ENCODE measurements around the gene RXRA.

The RXRA gene

GRCh38 chr9:134326724-134327601 is 708 bp downstream of the RXRA start:
- FAIRE-seq: no peak

- no peak for FAIRE-seq
Measured at GRCh38 chr9:134327671-134328231, 1.5 kb downstream of the RXRA start.

DNA sequence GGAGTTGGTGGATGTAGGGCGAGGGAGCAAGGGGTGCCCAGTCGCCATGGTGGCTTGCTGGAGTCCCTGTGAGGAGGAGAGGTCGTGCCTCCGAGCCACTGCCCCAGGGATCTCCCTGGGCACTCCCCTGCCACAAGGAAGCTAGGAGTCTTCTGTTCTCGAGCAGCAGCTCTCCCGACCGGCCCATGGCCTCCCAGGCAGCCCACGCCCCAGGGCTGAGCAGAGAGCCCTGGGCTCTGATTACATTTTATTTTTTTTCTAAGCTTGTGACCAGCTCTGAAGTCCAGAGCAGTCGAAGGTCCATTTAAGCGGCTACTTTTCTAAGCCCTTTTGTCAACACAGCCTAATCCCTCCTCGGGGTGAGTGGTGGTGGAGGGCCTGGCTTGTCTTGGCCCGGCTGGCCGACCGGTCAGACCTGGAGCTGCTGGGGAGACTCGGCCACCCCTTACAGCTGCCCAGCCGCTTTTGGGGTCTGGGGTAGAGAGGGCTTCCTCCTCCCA is 2.1 kb downstream of the RXRA start:
- no peak for FAIRE-seq

- FAIRE-seq: no peak
Measured at GRCh38 chr9:134328841-134329575, 2.8 kb downstream of the RXRA start.

GRCh38 chr9:134329576-134329855 is 3.3 kb downstream of the RXRA start:
- FAIRE-seq: no peak

- no peak for FAIRE-seq
Measured at GRCh38 chr9:134329886-134330285, 3.6 kb downstream of the RXRA start.

GRCh38 chr9:134330590-134330989 is 4.3 kb downstream of the RXRA start:
- FAIRE-seq: no peak

DNA sequence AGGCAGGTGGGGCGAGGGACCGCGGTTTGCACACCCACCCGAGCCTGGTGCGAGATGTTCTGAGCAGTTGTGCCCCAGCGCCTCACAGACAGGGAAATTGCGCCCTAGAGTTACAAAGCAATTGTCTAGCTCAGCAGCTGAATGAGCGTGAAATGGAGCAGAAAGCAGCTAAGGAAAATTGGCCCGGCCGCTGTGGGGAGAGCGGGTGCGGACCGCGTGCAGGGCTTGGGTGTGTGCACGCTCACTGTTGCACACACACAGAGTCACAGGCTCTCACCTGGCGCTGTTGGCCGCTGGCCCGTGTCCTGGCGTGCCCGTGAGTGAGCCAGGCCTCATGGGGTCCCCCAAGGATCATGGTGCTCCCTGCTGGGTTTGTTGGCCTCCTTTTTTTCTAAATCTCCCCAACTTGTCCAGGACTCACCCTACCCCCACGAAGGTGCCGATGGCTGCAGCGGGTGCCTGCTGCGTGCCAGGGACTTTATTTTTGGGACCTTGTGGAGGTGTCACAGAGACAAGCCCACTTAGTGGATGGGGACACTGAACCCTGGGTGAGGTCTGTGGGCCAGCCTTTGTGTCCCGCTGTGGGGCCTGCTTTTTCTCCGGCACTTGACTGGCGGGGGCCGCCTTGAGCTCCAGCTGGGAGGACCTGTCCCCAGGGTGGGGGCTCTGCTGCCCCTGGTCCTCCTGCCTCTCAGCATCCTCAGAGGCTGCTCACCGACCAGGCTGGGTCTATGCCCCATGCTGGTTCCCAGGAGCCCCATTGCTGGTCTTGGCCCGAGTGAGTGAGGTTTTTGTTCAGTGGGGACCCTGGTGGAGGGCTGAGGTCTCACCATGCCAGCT is 5.2 kb downstream of the RXRA start:
- no peak for FAIRE-seq

GRCh38 chr9:134332266-134332665 is 6.0 kb downstream of the RXRA start:
- no peak for FAIRE-seq

DNA sequence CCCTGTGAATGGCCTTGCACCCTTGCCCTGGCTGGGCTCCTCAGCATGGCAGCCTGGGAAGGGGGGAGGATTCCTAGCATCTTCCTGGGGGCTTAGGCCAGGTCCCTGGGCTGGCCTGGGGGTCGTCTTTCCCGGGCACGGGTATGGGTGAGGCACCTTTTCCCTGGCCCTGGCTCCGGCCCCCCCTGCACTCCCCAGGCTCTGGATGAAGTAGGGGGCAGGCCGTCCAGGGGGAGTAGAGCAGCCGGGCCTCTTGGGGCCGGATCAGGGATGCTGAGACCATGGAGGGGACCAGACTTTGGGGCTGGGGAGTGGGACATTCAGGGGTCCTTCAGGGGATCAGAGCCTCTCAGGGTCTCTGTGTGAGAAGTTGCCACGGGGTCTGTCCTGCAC is 6.6 kb downstream of the RXRA start:
- FAIRE-seq: no peak

GRCh38 chr9:134333234-134333873 is 7.1 kb downstream of the RXRA start:
- FAIRE-seq: no peak

- no peak for FAIRE-seq
Measured at GRCh38 chr9:134333874-134334581, 7.8 kb downstream of the RXRA start.

DNA sequence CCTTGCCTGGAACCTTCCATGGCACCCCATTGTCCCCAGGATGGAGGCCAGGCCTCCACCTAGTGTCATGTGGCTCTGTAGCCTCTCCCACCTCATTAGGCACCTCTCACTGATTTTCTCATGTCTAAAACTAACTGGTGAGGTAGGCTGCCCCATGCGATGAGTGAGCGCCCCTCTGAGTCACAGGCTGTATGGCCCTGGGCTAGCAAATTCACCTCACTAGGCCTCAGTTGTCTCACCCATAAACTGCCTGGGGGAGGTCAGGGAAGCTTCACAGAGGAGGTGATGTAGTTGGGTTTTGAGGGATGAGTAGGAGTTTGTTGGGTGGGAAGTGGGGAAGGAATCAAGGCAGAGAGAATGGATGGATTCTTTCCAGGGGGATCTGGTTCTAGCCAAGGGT is 8.8 kb downstream of the RXRA start:
- FAIRE-seq: no peak

GRCh38 chr9:134335486-134336220 is 9.4 kb downstream of the RXRA start:
- FAIRE-seq: no peak

- FAIRE-seq: no peak
Measured at GRCh38 chr9:134336228-134336627, 10.0 kb downstream of the RXRA start.

DNA sequence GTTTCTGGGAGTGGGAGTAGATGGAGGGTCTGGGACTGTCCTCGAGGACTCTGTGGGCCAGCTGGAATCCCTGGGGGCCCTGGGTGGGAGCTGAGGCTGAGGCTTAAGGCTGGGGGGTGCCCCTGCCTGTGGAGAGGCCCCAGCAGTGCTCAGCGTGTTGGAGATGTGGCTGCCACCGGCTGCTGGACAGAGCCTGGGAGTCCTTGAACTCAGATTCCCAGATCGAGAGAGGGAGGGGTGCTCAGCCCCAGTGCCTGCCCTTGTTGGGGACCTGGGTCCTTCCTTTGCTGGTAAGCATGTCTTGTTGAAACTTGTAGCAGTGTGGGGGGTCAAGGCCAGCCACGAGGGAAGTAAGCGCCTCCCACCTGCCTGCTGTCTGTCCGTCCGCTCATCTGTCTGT is 10.7 kb downstream of the RXRA start:
- FAIRE-seq: no peak

- FAIRE-seq: no peak
Measured at GRCh38 chr9:134337469-134337868, 11.2 kb downstream of the RXRA start.

- no peak for FAIRE-seq
Measured at GRCh38 chr9:134338394-134339182, 12.3 kb downstream of the RXRA start.

- FAIRE-seq: no peak
Measured at GRCh38 chr9:134339183-134339806, 13.0 kb downstream of the RXRA start.
